Kidney epithelial cell (primary cell): ENCODE measurements around the gene ALG12. TPM values are rescaled to one million over a fixed set of nuclear protein-coding genes. Genes with fewer than 3 reads are reported as not detected.

Experiments used
- DNase-seq: peaks from one replicate; pipeline ENCODE4 v3.0.0-alpha.2; 2010; ENCODE audit warnings: low read depth
- H3K27me3 ChIP-seq: 2 replicates; pipeline ENCODE4 v1.6.0; 2011; ENCODE audit warnings: low read length; ENCODE audit not compliant: control insufficient read depth, insufficient read depth
- H3K36me3 ChIP-seq: 2 replicates; pipeline ENCODE4 v1.5.1; 2011; ENCODE audit warnings: low read length; ENCODE audit not compliant: control insufficient read depth, insufficient read depth
- H3K4me3 ChIP-seq: 2 replicates; pipeline ENCODE4 v1.5.1; 2011; ENCODE audit warnings: low read depth, mild to moderate bottlenecking, control low read depth, low read length
- CTCF ChIP-seq: IDR thresholded peaks from 2 replicates; pipeline ENCODE4 v1.5.1; 2011; ENCODE audit warnings: mild to moderate bottlenecking, moderate library complexity, low read length, control low read depth, inconsistent platforms; ENCODE audit not compliant: insufficient read depth, poor library complexity, severe bottlenecking
- total RNA-seq: library from RNA; depleted of rRNA; stranded (reverse); fragments of >200 nt; gene quantifications from 2 replicates; pipeline ENCODE4 v1.2.3, GENCODE V29; 2015

The ALG12 gene
- total RNA-seq, 1 donor from 2014 or later, result 24.3 TPM

- H3K27me3 ChIP-seq, result no peaks in the 10 kb centered on the region
- H3K4me3 ChIP-seq, result no peak overlapping the region
- no peak for TF ChIP-seq CTCF
- no peaks in the 10 kb centered on the region for H3K36me3 ChIP-seq
- DNase-seq, result no peak
Measured at GRCh38 chr22:49903322-49904039, 14.8 kb downstream of the ALG12 start.

GRCh38 chr22:49901457-49901856, 16.8 kb downstream of the ALG12 start:
- Histone ChIP-seq H3K36me3 (no peaks in the 10 kb centered on the region), H3K27me3 (no peaks in the 10 kb centered on the region), H3K4me3 (no peak overlapping the region)
- DNase-seq, result no peak
- TF ChIP-seq CTCF, result no peak

- TF ChIP-seq CTCF, result no peak
- DNase-seq, result no peak
- no peaks in the 10 kb centered on the region for H3K27me3 ChIP-seq
- H3K4me3 ChIP-seq, result no peak overlapping the region
- no peaks in the 10 kb centered on the region for H3K36me3 ChIP-seq
Measured at GRCh38 chr22:49900441-49901230, 17.6 kb downstream of the ALG12 start.

- TF ChIP-seq CTCF, result no peak
- no peaks in the 10 kb centered on the region for H3K27me3 ChIP-seq
- DNase-seq, result no peak
- no peak overlapping the region for H3K4me3 ChIP-seq
- no peaks in the 10 kb centered on the region for H3K36me3 ChIP-seq
Measured at GRCh38 chr22:49899530-49899929, 18.7 kb downstream of the ALG12 start.

- Histone ChIP-seq H3K27me3 (no peaks in the 10 kb centered on the region), H3K36me3 (no peaks in the 10 kb centered on the region), H3K4me3 (no peak overlapping the region)
- TF ChIP-seq CTCF, result no peak
- no peak for DNase-seq
Measured at GRCh38 chr22:49897015-49897684, 21.1 kb downstream of the ALG12 start.
